Measurements from ENCODE around the gene NEUROG1. TPM values are rescaled to one million over a fixed set of nuclear protein-coding genes. Genes with fewer than 3 reads are reported as not detected.

Gene NEUROG1
- total and polyA plus RNA-seq, 12 donors = not detected

- H3K36me3 ChIP-seq = no peaks in the 10 kb centered on the region
- no peak overlapping the region for H3K27ac ChIP-seq
- H3K4me1 ChIP-seq = peaks cover 2 to 31% (median 23%) of the 10 kb centered on the region in 9 donors
- WGBS, 2 donors = 14% methylated on average over 11 of the region's 11 CpGs
- no peak overlapping the region for H3K4me3 ChIP-seq
- H3K9me3 ChIP-seq = no peaks in the 10 kb centered on the region
- peaks cover 31 to 90% (median 83%) of the 10 kb centered on the region in 7 donors for H3K27me3 ChIP-seq
- DNase-seq (no peak), ATAC-seq (no peak)
- no peak for TF ChIP-seq CTCF (IDR thresholded peaks at IDR 0.05)
- intact Hi-C loops (cut with DNase I) = no loop called here
Observed at GRCh38 chr5:135487839-135488514, 47.8 kb downstream of the NEUROG1 start.

- no peaks in the 10 kb centered on the region for H3K36me3 ChIP-seq
- ATAC-seq (no peak), DNase-seq (no peak)
- intact Hi-C loops (cut with DNase I) = no loop called here
- no peak for TF ChIP-seq CTCF (IDR thresholded peaks at IDR 0.05)
- peaks cover 31 to 88% (median 73%) of the 10 kb centered on the region in 7 donors for H3K27me3 ChIP-seq
- no peaks in the 10 kb centered on the region for H3K9me3 ChIP-seq
- 34 to 40% methylated on average over 1 of the region's 1 CpG for WGBS, 2 donors
- no peak overlapping the region for H3K27ac ChIP-seq
- no peak overlapping the region for H3K4me3 ChIP-seq
- peaks cover 2 to 29% (median 23%) of the 10 kb centered on the region in 9 donors for H3K4me1 ChIP-seq
Observed at GRCh38 chr5:135487037-135487395, 48.7 kb downstream of the NEUROG1 start.

GRCh38 chr5:135486131-135487036 is 49.4 kb downstream of the NEUROG1 start:
- Histone ChIP-seq H3K9me3 (no peaks in the 10 kb centered on the region), H3K27me3 (peaks cover 27 to 84% (median 67%) of the 10 kb centered on the region in 7 donors), H3K4me1 (peaks cover 2 to 26% (median 23%) of the 10 kb centered on the region in 9 donors), H3K4me3 (no peak overlapping the region), H3K27ac (no peak overlapping the region), H3K36me3 (no peaks in the 10 kb centered on the region)
- DNase-seq (no peak), ATAC-seq (no peak)
- TF ChIP-seq CTCF (IDR thresholded peaks at IDR 0.05) = no peak
- intact Hi-C loops (cut with DNase I) = no loop called here
- 53 to 65% methylated on average over 13 of the region's 13 CpGs for WGBS, 2 donors

GRCh38 chr5:135484674-135485086 is 51.1 kb downstream of the NEUROG1 start:
- Histone ChIP-seq H3K9me3 (no peaks in the 10 kb centered on the region), H3K36me3 (no peaks in the 10 kb centered on the region), H3K27ac (no peak overlapping the region), H3K27me3 (peaks cover 15 to 79% (median 57%) of the 10 kb centered on the region in 7 donors), H3K4me1 (peaks cover 0 to 17% (median 14%) of the 10 kb centered on the region in 9 donors), H3K4me3 (no peak overlapping the region)
- 64 to 65% methylated on average over 5 of the region's 5 CpGs for WGBS, 2 donors
- intact Hi-C loops (cut with DNase I) = no loop called here
- TF ChIP-seq CTCF (IDR thresholded peaks at IDR 0.05) = no peak
- no peak for DNase-seq
- ATAC-seq = no peak

Other genes with a start within 250 kb of the NEUROG1 start
- gene MACROH2A1, start 136.7 kb downstream of the NEUROG1 start, total RNA-seq = 100 to 1,000 TPM in 4 of 10 donors, 10 to 100 TPM in 6; 80.0 to 125 (median 98.0) TPM
- 100 to 1,000 TPM; 124 to 152 TPM for gene MACROH2A1, start 136.7 kb downstream of the NEUROG1 start, polyA plus RNA-seq
- not detected for gene DCANP1, start 88.6 kb downstream of the NEUROG1 start, total RNA-seq
- not detected for gene DCANP1, start 88.6 kb downstream of the NEUROG1 start, polyA plus RNA-seq
- 1 to 10 TPM in 1 of 10 donors, under 1 TPM in 2, not detected in 7; 0.04 to 1.7 (median 0.05) TPM for gene TIFAB, start 83.6 kb downstream of the NEUROG1 start, total RNA-seq
- gene TIFAB, start 83.6 kb downstream of the NEUROG1 start, polyA plus RNA-seq = under 1 TPM in 1 of 2 donors, not detected in 1; under 0.01 TPM
- gene CXCL14, start 43.0 kb upstream of the NEUROG1 start, total RNA-seq = 1 to 10 TPM in 3 of 10 donors, under 1 TPM in 7; 0.28 to 2.2 (median 0.51) TPM
- gene CXCL14, start 43.0 kb upstream of the NEUROG1 start, polyA plus RNA-seq = 1 to 10 TPM in 1 of 2 donors, under 1 TPM in 1; 0.30 to 1.2 TPM

Measured in heart right ventricle (tissue), 16 donors.